ENCODE results near the gene NLK.
A peak's percentile ranks its signal among the peaks of the same experiment; 100 is the strongest.
"Not testable (repeated sequence)": the region's sequence is repeated elsewhere in the genome, so short reads cannot be mapped to it uniquely, and the experiment has no call there.

NLK gene

GRCh38 chr17:28181568-28181967, 139.1 kb downstream of the NLK start:
- no peak overlapping the region for H3K27ac ChIP-seq
- no peak for DNase-seq (ENCODE audit: low spot score)
- ChIA-PET CTCF (no interaction called here), POLR2A (ENCODE audit: low non-redundant PET) (no interaction called here)
- TF ChIP-seq, protein P1, sequence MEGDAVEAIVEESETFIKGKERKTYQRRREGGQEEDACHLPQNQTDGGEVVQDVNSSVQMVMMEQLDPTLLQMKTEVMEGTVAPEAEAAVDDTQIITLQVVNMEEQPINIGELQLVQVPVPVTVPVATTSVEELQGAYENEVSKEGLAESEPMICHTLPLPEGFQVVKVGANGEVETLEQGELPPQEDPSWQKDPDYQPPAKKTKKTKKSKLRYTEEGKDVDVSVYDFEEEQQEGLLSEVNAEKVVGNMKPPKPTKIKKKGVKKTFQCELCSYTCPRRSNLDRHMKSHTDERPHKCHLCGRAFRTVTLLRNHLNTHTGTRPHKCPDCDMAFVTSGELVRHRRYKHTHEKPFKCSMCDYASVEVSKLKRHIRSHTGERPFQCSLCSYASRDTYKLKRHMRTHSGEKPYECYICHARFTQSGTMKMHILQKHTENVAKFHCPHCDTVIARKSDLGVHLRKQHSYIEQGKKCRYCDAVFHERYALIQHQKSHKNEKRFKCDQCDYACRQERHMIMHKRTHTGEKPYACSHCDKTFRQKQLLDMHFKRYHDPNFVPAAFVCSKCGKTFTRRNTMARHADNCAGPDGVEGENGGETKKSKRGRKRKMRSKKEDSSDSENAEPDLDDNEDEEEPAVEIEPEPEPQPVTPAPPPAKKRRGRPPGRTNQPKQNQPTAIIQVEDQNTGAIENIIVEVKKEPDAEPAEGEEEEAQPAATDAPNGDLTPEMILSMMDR (conservative IDR thresholded peaks at IDR 0.05; ENCODE audit: low read depth) = no peak

- TF ChIP-seq, protein P1 (conservative IDR thresholded peaks at IDR 0.05; ENCODE audit: low read depth) = no peak
- POLR2A ChIA-PET (ENCODE audit: low non-redundant PET) = no interaction called here
- no peak overlapping the region for H3K27ac ChIP-seq
- CTCF ChIA-PET = interaction anchor here (0.6 kb wide), 1 partner anchor 99 kb away, joined by 3 read pairs; no protein-coding TSS in a partner anchor
- DNase-seq (ENCODE audit: low spot score) = no peak
These were observed 140.1 kb downstream of the NLK start for GRCh38 chr17:28182559-28182958.

DNA sequence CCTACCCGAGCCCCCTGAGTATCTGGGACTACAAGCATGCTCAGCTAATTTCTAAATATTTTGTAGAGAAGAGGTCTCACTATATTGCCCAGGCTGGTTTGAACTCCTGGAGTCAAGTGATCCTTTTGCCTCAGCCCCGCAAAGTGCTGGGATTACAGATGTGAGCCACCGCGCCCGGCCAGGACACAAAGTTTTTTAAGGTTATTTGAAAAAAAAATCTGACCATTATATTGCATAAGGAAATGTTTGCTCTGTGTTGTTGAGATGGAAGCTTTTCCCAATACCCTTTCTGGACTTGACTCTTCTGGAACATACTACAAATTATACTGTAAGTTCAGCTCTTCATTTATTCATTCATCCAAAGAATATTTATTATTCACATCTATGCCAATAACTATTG, 143.2 kb downstream of the NLK start:
- TF ChIP-seq, protein P1 (conservative IDR thresholded peaks at IDR 0.05; ENCODE audit: low read depth) = no peak
- POLR2A ChIA-PET (ENCODE audit: low non-redundant PET) = no interaction called here
- no peak overlapping the region for H3K27ac ChIP-seq
- CTCF ChIA-PET = no interaction called here
- no peak for DNase-seq (ENCODE audit: low spot score)

DNA sequence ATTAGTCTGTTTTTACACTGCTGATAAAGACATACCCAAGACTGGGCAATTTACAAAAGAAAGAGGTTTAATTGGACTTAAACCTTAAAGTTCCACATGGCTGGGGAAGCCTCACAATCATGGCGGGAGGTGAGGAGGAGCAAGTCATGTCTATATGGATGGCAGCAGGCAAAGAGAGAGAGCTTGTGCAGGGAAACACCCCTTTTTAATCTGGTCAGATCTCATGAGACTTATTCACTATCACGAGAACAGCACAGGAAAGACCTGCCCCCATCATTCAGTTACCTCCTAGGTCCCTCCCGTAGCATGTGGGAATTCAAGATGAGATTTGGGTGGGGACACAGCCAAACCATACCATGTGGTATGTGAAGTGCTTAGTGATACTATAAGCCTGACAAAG, 144.0 kb downstream of the NLK start:
- CTCF ChIA-PET; DNase-seq (ENCODE audit: low spot score); H3K27ac ChIP-seq; POLR2A ChIA-PET (ENCODE audit: low non-redundant PET): not testable (repeated sequence)

GRCh38 chr17:28187931-28188330, 145.5 kb downstream of the NLK start:
- H3K27ac ChIP-seq = no peak overlapping the region
- POLR2A ChIA-PET (ENCODE audit: low non-redundant PET) = no interaction called here
- no peak for DNase-seq (ENCODE audit: low spot score)
- TF ChIP-seq, protein P1 (conservative IDR thresholded peaks at IDR 0.05; ENCODE audit: low read depth) = no peak
- CTCF ChIA-PET = no interaction called here

GRCh38 chr17:28188841-28189263, 146.4 kb downstream of the NLK start:
- no peak overlapping the region for H3K27ac ChIP-seq
- POLR2A ChIA-PET (ENCODE audit: low non-redundant PET) = no interaction called here
- CTCF ChIA-PET = interaction anchor here (0.6 kb wide), 1 partner anchor 8 kb away, joined by 3 read pairs; no protein-coding TSS in a partner anchor
- TF ChIP-seq, protein P1 (conservative IDR thresholded peaks at IDR 0.05; ENCODE audit: low read depth) = no peak
- peak; percentile 11 for DNase-seq (ENCODE audit: low spot score)

- ChIA-PET POLR2A (ENCODE audit: low non-redundant PET) (no interaction called here), CTCF (interaction anchor here (0.7 kb wide), 1 partner anchor 292 kb away, joined by 3 read pairs; no protein-coding TSS in a partner anchor)
- H3K27ac ChIP-seq = no peak overlapping the region
- no peak for DNase-seq (ENCODE audit: low spot score)
- TF ChIP-seq, protein P1 (conservative IDR thresholded peaks at IDR 0.05; ENCODE audit: low read depth) = no peak
These were observed 147.2 kb downstream of the NLK start for GRCh38 chr17:28189667-28190066.
